Measurements from ENCODE around the gene HSD3B7. TPM values are rescaled to one million over a fixed set of nuclear protein-coding genes. Genes with fewer than 3 reads are reported as not detected.

HSD3B7 gene
- total and polyA plus RNA-seq, 7 experiments from 2014 or later, result 0.08 to 7.0 (median 2.4) TPM; not detected in 1

- ChIA-PET CTCF (no interaction called here), POLR2A (interaction anchor here (0.8 kb wide), 1 partner anchor 114 kb away, joined by 3 read pairs; no protein-coding TSS in a partner anchor)
- no peak overlapping the region for H3K27ac ChIP-seq (ENCODE audit: low read depth, low read length)
- ATAC-seq (no peak), DNase-seq (no peak)
- Mint-ChIP-seq H3K27ac (no peak overlapping the region), H3K9me3 (no peaks in the 10 kb centered on the region), H3K27me3 (peaks cover 0 to 31% (median 0%) of the 10 kb centered on the region in 5 donors), H3K36me3 (no peaks in the 10 kb centered on the region), H3K4me3 (no peak overlapping the region), H3K4me1 (peaks cover 5 to 15% (median 9%) of the 10 kb centered on the region in 7 donors)
- H3K9me3 ChIP-seq (ENCODE audit: control insufficient read depth in 2 of 3, low read length in 3 of 3), result no peaks in the 10 kb centered on the region
- H3K36me3 ChIP-seq (ENCODE audit: control insufficient read depth in 2 of 3, insufficient read depth in 3 of 3, low read length in 3 of 3), result no peaks in the 10 kb centered on the region
- no peak overlapping the region for H3K4me3 ChIP-seq (ENCODE audit: low read length)
- no peaks in the 10 kb centered on the region for H3K27me3 ChIP-seq (ENCODE audit: control insufficient read depth in 2 of 2, insufficient read depth in 2 of 2, low read length in 2 of 2)
- peaks cover 1 to 2% of the 10 kb centered on the region in 2 donors for H3K4me1 ChIP-seq (ENCODE audit: control insufficient read depth in 2 of 2, insufficient read depth in 2 of 2, low read length in 2 of 2)
- intact Hi-C loops (cut with micrococcal nuclease), result no loop called here
Measured at GRCh38 chr16:31006086-31006385, 21.0 kb downstream of the HSD3B7 start.

GRCh38 chr16:31006589-31006988, 21.6 kb downstream of the HSD3B7 start:
- Histone ChIP-seq H3K4me3 (ENCODE audit: low read length) (no peak overlapping the region), H3K4me1 (ENCODE audit: control insufficient read depth in 2 of 2, insufficient read depth in 2 of 2, low read length in 2 of 2) (peaks cover 3 to 6% of the 10 kb centered on the region in 2 donors), H3K27me3 (ENCODE audit: control insufficient read depth in 2 of 2, insufficient read depth in 2 of 2, low read length in 2 of 2) (no peaks in the 10 kb centered on the region), H3K36me3 (ENCODE audit: control insufficient read depth in 2 of 3, insufficient read depth in 3 of 3, low read length in 3 of 3) (no peaks in the 10 kb centered on the region), H3K27ac (ENCODE audit: low read depth, low read length) (no peak overlapping the region), H3K9me3 (ENCODE audit: control insufficient read depth in 2 of 3, low read length in 3 of 3) (no peaks in the 10 kb centered on the region)
- ChIA-PET CTCF (no interaction called here), POLR2A (interaction anchor here (1.0 kb wide), 1 partner anchor 14 kb away, joined by 4 read pairs; no protein-coding TSS in a partner anchor)
- ATAC-seq (no peak), DNase-seq (no peak)
- Mint-ChIP-seq H3K4me3 (no peak overlapping the region), H3K36me3 (no peaks in the 10 kb centered on the region), H3K9me3 (no peaks in the 10 kb centered on the region), H3K27me3 (peaks cover 0 to 37% (median 3%) of the 10 kb centered on the region in 5 donors), H3K4me1 (peaks cover 9 to 20% (median 13%) of the 10 kb centered on the region in 7 donors), H3K27ac (peak overlapping the region in 2 of 9 donors; percentile 14 to 51)
- intact Hi-C loops (cut with micrococcal nuclease), result no loop called here

GRCh38 chr16:31007684-31008083, 22.7 kb downstream of the HSD3B7 start:
- no peak for DNase-seq
- no peaks in the 10 kb centered on the region for H3K9me3 ChIP-seq (ENCODE audit: control insufficient read depth in 2 of 3, low read length in 3 of 3)
- ATAC-seq, result no peak
- H3K4me1 ChIP-seq (ENCODE audit: control insufficient read depth in 2 of 2, insufficient read depth in 2 of 2, low read length in 2 of 2), result peaks cover 3 to 6% of the 10 kb centered on the region in 2 donors
- POLR2A ChIA-PET, result no interaction called here
- H3K4me3 ChIP-seq (ENCODE audit: low read length), result no peak overlapping the region
- peak overlapping the region in 2 of 9 donors; percentile 36 to 56 for H3K27ac Mint-ChIP-seq
- H3K4me1 Mint-ChIP-seq, result peaks cover 13 to 25% (median 16%) of the 10 kb centered on the region in 7 donors
- H3K4me3 Mint-ChIP-seq, result no peak overlapping the region
- no peak overlapping the region for H3K27ac ChIP-seq (ENCODE audit: low read depth, low read length)
- no peaks in the 10 kb centered on the region for H3K9me3 Mint-ChIP-seq
- intact Hi-C loops (cut with micrococcal nuclease), result no loop called here
- CTCF ChIA-PET, result no interaction called here
- H3K27me3 Mint-ChIP-seq, result peaks cover 0 to 48% (median 10%) of the 10 kb centered on the region in 5 donors
- no peaks in the 10 kb centered on the region for H3K36me3 ChIP-seq (ENCODE audit: control insufficient read depth in 2 of 3, insufficient read depth in 3 of 3, low read length in 3 of 3)
- no peaks in the 10 kb centered on the region for H3K36me3 Mint-ChIP-seq
- no peaks in the 10 kb centered on the region for H3K27me3 ChIP-seq (ENCODE audit: control insufficient read depth in 2 of 2, insufficient read depth in 2 of 2, low read length in 2 of 2)

DNA sequence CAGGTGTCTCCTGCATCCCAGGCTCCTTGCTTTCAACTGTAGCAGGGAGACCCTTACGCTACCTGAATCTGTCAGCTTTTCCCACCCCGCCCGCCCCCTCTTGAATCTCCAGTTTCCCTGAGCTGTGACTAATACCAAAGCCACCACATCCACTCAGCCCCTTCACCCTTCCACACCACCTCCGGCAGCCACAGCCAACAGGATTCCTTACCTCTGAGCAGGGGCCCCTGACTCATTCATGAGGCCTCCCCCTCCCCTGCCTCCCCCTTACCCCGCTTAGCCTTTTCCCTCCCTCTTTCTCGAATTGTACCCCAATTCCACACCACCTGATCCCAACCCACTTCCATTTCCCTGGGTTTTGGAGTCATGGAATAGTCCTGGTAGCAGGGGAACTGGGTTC, 23.1 kb downstream of the HSD3B7 start:
- Mint-ChIP-seq H3K4me3 (no peak overlapping the region), H3K27ac (no peak overlapping the region), H3K9me3 (no peaks in the 10 kb centered on the region), H3K36me3 (no peaks in the 10 kb centered on the region), H3K27me3 (peaks cover 0 to 53% (median 11%) of the 10 kb centered on the region in 5 donors), H3K4me1 (peaks cover 13 to 25% (median 16%) of the 10 kb centered on the region in 7 donors)
- DNase-seq (no peak), ATAC-seq (no peak)
- Histone ChIP-seq H3K27ac (ENCODE audit: low read depth, low read length) (no peak overlapping the region), H3K4me1 (ENCODE audit: control insufficient read depth in 2 of 2, insufficient read depth in 2 of 2, low read length in 2 of 2) (peaks cover 3 to 6% of the 10 kb centered on the region in 2 donors), H3K4me3 (ENCODE audit: low read length) (no peak overlapping the region), H3K27me3 (ENCODE audit: control insufficient read depth in 2 of 2, insufficient read depth in 2 of 2, low read length in 2 of 2) (no peaks in the 10 kb centered on the region), H3K9me3 (ENCODE audit: control insufficient read depth in 2 of 3, low read length in 3 of 3) (no peaks in the 10 kb centered on the region), H3K36me3 (ENCODE audit: control insufficient read depth in 2 of 3, insufficient read depth in 3 of 3, low read length in 3 of 3) (no peaks in the 10 kb centered on the region)
- POLR2A ChIA-PET, result interaction anchor here (1.3 kb wide), 1 partner anchor 25 kb away, joined by 3 read pairs; the partner anchor contains the start of gene STX4
- intact Hi-C loops (cut with micrococcal nuclease), result no loop called here
- CTCF ChIA-PET, result no interaction called here

- H3K27me3 Mint-ChIP-seq, result peaks cover 0 to 57% (median 15%) of the 10 kb centered on the region in 5 donors
- CTCF ChIA-PET, result no interaction called here
Measured at GRCh38 chr16:31008551-31008950, 23.5 kb downstream of the HSD3B7 start.

GRCh38 chr16:31009120-31009519, 24.1 kb downstream of the HSD3B7 start:
- no peaks in the 10 kb centered on the region for H3K9me3 ChIP-seq (ENCODE audit: control insufficient read depth in 2 of 3, low read length in 3 of 3)
- H3K4me1 ChIP-seq (ENCODE audit: control insufficient read depth in 2 of 2, insufficient read depth in 2 of 2, low read length in 2 of 2), result peaks cover 3 to 6% of the 10 kb centered on the region in 2 donors
- H3K4me3 ChIP-seq (ENCODE audit: low read length), result no peak overlapping the region
- POLR2A ChIA-PET, result interaction anchor here (0.7 to 1.3 kb wide), 2 partner anchors 24 to 261 kb away, joined by 3 read pairs; partner anchors contain the start of gene STX4
- Mint-ChIP-seq H3K4me3 (peak overlapping the region in 9 of 10 donors; percentile 20 to 91 (median 35)), H3K27ac (peak overlapping the region in 4 of 9 donors; percentile 32 to 81 (median 68)), H3K36me3 (no peaks in the 10 kb centered on the region), H3K9me3 (no peaks in the 10 kb centered on the region), H3K27me3 (peaks cover 0 to 59% (median 17%) of the 10 kb centered on the region in 5 donors), H3K4me1 (peaks cover 13 to 31% (median 20%) of the 10 kb centered on the region in 7 donors)
- H3K27me3 ChIP-seq (ENCODE audit: control insufficient read depth in 2 of 2, insufficient read depth in 2 of 2, low read length in 2 of 2), result no peaks in the 10 kb centered on the region
- no peak for DNase-seq
- intact Hi-C loops (cut with micrococcal nuclease), result no loop called here
- H3K36me3 ChIP-seq (ENCODE audit: control insufficient read depth in 2 of 3, insufficient read depth in 3 of 3, low read length in 3 of 3), result no peaks in the 10 kb centered on the region
- no peak overlapping the region for H3K27ac ChIP-seq (ENCODE audit: low read depth, low read length)
- CTCF ChIA-PET, result no interaction called here
- no peak for ATAC-seq

More at GRCh38 chr16:31008551-31008950, 23.5 kb downstream of the HSD3B7 start:
- Histone ChIP-seq H3K9me3 (ENCODE audit: control insufficient read depth in 2 of 3, low read length in 3 of 3) (no peaks in the 10 kb centered on the region), H3K4me3 (ENCODE audit: low read length) (no peak overlapping the region), H3K27ac (ENCODE audit: low read depth, low read length) (no peak overlapping the region), H3K27me3 (ENCODE audit: control insufficient read depth in 2 of 2, insufficient read depth in 2 of 2, low read length in 2 of 2) (no peaks in the 10 kb centered on the region), H3K4me1 (ENCODE audit: control insufficient read depth in 2 of 2, insufficient read depth in 2 of 2, low read length in 2 of 2) (peaks cover 3 to 6% of the 10 kb centered on the region in 2 donors), H3K36me3 (ENCODE audit: control insufficient read depth in 2 of 3, insufficient read depth in 3 of 3, low read length in 3 of 3) (no peaks in the 10 kb centered on the region)
- POLR2A ChIA-PET, result interaction anchor here (0.7 to 1.3 kb wide), 2 partner anchors 25 to 261 kb away, joined by 3 read pairs; partner anchors contain the start of gene STX4
- ATAC-seq, result no peak
- Mint-ChIP-seq H3K4me1 (peaks cover 13 to 29% (median 18%) of the 10 kb centered on the region in 7 donors), H3K4me3 (peak overlapping the region in 3 of 10 donors; percentile 20 to 39 (median 35)), H3K27ac (peak overlapping the region in 2 of 9 donors; percentile 32 to 60), H3K36me3 (no peaks in the 10 kb centered on the region), H3K9me3 (no peaks in the 10 kb centered on the region)
- intact Hi-C loops (cut with micrococcal nuclease), result no loop called here
- DNase-seq, result no peak

Data from naive thymus-derived CD4-positive, alpha-beta T cell (primary cell).